Ureter (tissue), 1 donor: ENCODE data around the gene ACBD6. TPM values are rescaled to one million over a fixed set of nuclear protein-coding genes. Genes with fewer than 3 reads are reported as not detected.

ENCODE experiments used
- DNase-seq: peaks from one replicate; pipeline ENCODE4 v3.0.0-alpha.2; 2020; ENCODE audit warnings: low spot score
- total RNA-seq: library from RNA; stranded (reverse); gene quantifications from one replicate; pipeline ENCODE4 v1.2.4, GENCODE V29; 2023
- donor health status: DM: yes; HTN: yes; CAD: no.

The ACBD6 gene
- total RNA-seq, 1 donor from 2014 or later, result 48.2 TPM

DNA sequence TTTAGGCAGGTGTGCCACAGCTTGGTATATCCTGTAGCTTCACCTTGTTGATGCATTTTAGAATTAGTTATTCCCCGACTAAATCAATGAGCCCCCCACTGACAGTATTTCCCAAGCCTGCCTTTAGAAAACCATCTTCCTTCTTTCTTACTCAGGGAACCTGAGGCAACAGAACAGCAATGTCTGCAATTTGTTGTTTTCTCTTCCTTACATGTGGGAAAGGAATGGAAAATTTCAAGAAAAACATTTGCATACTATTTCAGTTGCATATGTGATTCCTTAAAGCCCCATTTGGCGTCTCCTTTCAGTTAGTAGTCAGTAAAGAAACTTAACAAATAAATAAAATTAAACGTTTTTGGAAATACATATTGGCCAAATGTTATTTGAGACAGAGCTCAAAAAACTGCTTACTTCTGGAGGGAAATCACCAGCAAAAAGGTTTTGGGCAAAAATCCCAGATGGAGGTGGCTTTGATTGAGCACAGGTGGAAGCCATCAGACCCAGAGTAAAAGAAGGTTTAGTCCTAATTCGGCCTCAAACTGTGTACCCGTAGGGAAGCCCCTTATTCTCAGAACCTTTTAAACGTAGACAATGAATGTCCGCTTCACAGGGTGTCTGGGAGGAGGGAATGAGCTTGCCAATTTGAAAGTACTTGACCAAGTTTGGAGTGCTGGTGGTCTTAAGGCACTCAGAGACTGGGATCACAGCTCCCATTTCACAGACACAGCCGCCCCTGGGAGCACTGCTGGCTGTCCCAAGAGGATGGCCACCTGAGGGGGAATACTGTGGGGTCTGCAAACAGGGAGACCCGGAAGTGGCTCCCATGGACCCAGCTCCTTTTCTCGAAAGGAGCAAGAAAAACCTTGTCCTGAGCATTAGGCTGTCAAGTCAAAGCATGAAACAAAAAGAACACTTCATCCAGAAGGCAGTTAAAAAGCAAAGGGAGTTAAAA is 263.0 kb downstream of the ACBD6 start:
- no peak for DNase-seq

DNA sequence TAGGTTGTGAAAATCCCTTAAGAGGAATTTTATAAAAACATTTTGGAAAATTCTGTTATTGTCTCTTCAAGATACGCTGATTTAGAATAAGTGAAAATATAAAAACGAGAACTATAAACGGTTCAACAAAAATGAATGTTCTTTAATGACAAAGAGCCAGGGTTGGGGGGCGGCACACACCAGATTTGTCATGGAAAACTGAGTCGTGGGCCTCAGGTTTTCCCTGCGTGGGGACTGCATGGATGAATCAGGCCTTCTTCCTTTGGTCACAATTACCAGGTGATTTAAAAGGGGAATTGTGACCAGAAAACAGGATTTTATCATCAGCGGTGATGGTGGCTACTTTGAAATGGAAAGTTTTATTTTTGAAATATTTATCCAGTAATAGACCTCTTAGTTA is 263.7 kb downstream of the ACBD6 start:
- no peak for DNase-seq

Other genes starting within 250 kb of the ACBD6 start
- not detected for gene OVAAL, start 56.4 kb upstream of the ACBD6 start, total RNA-seq
- 66.2 TPM for gene XPR1, start 129.4 kb upstream of the ACBD6 start, total RNA-seq